ENCODE data around the gene PKIB.
"Not testable (repeated sequence)": the region's sequence is repeated elsewhere in the genome, so short reads cannot be mapped to it uniquely, and the experiment has no call there.

The PKIB gene

DNA sequence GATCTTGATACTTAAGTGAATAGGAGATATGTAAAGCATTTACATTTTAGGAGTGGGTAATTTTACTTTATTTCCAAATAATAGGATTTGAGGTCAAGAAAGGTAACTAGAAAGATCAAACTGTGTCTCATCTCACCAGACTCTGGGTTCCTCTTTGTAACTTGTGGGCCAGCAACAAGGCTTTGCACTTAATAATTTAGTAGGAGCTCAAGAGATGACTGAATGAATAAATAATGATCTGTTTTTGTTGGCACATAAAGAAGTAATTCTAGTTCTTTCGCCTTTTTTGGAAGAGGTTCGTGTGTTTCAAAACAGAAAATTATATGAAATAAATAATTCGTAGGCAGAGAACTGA is 101.9 kb downstream of the PKIB start:
- DNase-seq (ENCODE audit: low spot score) = no peak

DNA sequence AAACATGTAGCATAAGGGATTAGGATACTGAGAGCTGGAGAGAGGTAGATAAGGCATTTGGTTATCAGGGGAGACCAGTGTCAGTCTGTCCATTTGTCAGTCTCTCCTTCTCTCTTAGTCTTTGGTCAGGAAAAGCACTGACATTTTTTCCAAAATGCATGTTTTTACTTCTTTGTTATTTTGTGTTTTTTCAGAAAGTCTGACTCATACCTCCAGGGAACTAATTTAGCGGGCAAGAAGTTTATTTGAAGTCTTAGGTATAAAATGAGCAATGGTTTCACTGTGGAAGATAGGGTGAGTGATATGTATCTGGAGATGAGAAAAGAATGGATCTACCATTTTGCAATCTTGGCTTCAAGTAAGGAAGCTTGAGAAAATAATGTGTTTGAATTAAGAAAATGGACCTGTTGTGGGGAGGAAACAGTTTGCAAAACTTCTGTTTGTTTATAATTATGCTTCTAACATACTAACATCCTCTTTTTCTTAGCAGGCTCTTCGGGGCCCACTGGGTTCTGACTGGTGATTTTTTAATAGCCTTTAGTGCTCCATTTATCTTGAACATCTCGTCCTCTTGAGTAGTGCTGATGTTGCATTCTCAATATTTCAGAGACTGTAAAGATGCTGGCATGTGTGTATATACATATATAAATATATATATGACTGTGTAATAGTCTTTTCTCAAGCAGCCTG is 102.4 kb downstream of the PKIB start:
- DNase-seq (ENCODE audit: low spot score) = no peak

DNA sequence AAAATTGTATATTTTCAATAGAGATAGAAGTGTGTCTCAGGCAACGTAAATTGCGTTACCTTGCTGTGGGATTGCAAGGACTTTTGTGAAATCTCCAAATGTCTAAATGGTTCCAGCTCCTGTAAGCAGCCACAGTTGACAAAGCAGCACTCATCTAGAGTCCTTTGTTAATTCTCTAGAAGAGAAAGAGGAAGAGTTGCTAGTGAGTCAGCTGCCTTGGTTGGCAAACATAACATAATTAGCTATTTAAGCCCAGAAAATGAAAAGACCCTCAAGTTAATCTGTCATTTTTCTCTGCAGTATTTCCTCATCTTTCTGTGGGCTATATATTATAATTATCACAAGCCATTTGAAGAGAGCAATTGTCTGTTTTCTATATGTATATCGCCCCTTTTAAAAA is 102.9 kb downstream of the PKIB start:
- DNase-seq (ENCODE audit: low spot score) = no peak

DNA sequence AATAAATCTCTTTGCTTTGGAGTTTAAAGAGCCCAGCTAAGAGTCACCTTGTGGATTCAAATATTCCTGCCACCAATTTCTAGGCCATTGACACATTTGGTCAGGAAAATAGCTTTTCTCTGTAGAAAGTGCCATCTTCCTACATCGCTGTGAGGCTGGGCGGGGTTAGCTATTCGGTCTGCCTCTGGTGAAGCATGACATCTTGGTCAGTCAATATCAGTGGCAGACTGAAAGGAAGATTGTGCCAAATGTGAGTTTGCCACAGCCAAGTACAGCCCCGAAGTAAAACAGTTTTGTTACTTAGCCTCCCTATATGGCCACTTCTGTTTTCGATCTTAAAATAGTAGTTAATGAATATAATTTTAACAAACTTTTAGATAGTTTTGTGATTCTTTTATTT is 103.9 kb downstream of the PKIB start:
- no peak for DNase-seq (ENCODE audit: low spot score)

DNA sequence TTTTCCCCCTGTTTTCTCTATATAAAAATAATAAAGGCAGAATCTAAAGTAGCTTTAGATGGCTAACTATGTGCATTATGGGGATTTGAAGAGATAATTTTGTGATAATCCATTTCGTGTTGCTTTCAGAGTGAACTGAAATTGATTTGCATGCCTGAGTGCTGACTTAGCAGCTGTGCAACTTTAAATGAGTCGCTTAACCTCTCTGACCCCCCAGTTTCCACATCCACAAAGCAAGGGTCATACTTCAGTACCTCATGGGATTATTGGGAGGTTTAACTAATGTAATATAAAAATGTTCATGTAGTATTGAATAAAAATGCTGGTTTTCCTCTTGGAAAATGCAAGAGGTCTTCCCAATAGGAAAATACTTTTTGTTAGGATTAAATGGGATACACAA is 105.5 kb downstream of the PKIB start:
- no peak for DNase-seq (ENCODE audit: low spot score)

DNA sequence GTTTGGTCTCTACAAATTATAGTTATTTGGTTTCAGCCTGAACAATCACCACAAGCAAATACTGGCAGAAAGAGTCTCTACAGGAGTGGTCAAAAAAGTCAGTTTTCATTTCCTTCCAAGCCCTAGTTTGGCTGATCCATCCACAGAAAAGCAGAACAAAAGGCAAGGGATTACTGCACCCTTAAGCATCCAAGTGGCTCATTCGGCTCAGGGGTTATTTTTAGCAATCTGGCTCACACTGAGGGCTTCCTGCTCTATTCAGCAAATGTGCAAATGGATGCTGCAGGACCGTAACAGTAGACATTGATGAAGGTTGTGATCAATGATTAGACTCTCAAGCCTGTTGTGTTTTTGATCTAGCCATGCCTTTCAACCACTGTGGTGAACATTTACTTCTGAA is 107.1 kb downstream of the PKIB start:
- DNase-seq (ENCODE audit: low spot score) = no peak

DNA sequence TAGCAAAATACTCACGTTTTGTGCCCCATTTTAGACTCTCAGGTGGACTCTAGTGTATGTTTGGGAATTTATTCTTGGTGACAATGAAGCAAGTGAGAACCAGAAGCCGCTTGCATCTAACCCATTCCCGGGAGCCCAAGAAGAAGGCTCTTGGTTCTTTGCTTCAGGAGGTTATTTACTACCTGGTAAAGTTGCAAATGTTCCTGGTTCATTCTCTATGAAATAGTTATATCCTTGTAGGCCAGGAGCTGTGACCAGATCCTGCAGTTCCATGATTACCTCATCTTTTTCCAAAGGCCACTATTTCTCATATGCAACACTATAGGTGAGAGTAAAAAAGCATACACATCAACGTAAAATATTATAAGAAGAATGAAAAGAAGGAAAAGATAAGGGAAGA is 108.4 kb downstream of the PKIB start:
- no peak for DNase-seq (ENCODE audit: low spot score)

DNA sequence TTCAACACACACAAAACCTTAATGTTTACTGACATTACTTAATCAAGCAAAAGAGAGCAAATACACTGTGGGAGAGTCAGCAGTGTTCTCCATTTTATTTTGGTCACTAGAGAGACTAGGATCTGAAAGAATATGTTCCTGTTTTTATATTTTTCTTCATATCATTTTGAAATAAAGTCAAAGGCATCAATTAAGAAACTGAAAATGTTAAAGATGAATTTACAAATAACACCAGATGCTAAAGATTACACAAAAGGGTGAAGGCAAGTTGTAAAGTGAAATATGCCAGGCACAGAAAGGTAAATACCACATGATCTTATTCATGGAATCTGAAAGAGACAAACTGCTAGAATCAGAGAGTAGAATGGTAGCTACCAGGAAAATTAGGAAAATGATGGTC is 109.0 kb downstream of the PKIB start:
- DNase-seq (ENCODE audit: low spot score) = no peak

DNA sequence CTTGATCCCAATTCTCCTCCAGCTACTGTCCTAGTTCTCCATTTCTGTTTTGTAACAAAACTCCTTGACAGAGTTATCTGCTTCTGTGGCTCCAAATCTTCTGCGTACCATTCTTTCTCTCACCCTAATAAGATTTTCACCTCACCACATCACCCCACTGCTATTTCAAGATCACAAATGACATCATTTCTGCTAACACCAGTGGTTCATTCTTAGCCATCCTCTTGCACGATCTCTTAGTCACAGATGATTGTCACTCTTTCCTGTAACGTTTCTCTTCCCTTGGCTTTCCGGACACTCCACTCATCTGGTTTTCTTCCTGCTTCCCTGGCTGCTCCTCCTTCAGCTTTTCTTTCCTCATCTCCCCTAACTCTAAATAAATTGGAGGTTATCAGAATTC is 112.5 kb downstream of the PKIB start:
- DNase-seq (ENCODE audit: low spot score) = no peak

DNA sequence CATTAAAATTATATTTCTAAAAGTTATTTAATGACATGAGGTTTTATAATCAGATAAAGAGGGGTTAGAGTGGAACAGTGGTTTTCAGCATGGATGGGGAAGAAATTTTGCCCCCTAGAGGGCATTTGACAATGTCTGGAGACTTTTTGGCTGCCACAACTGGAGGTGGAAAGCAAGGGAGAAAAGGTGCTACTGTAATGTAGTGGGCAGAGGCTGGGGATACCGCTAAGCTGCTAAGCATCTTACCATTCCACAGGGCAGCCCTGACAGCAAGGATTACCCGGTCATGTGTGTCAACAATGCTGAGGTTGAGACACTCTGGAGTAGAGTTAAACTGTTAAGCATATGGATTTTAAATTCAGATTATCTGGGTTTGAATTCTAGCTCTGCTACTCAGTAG is 116.4 kb downstream of the PKIB start:
- no peak for DNase-seq (ENCODE audit: low spot score)

DNA sequence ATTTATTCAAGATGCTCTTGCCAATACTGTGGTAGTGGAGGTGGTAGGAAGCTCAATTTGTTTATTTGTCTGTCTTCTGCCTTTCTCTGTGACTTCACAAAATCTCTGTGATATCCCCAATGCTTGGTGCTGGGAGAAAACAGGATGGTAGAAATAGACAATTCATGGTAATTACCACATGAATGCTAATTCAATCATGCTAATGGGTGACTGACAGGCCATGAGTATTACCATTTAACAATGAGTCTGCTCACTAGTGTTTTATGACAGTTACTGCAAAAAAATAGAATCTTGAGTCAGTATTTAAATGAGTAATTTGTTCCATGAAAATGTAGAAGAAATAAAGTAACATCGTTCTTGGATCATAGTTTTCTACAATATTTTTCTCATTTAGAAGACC is 117.0 kb downstream of the PKIB start:
- DNase-seq (ENCODE audit: low spot score) = no peak

DNA sequence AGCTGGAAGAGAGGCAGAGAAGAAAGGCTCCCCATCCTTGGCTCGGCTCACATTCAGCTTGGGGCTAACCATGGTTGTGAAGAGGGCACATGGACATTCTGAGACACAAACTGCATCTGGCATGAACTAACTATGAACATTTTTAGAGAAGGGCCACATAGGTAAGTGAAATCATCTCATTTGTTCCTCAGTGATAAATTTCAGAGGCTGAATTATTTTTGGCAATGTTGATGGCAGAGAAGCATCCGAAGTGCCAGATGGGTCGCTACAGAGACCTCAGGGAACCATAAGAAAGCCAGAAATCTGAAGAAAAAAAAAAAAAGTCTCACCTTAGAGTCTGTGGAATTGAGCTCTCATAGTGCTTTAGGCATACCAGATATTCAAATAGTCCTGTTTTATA is 120.1 kb downstream of the PKIB start:
- no peak for DNase-seq (ENCODE audit: low spot score)

DNA sequence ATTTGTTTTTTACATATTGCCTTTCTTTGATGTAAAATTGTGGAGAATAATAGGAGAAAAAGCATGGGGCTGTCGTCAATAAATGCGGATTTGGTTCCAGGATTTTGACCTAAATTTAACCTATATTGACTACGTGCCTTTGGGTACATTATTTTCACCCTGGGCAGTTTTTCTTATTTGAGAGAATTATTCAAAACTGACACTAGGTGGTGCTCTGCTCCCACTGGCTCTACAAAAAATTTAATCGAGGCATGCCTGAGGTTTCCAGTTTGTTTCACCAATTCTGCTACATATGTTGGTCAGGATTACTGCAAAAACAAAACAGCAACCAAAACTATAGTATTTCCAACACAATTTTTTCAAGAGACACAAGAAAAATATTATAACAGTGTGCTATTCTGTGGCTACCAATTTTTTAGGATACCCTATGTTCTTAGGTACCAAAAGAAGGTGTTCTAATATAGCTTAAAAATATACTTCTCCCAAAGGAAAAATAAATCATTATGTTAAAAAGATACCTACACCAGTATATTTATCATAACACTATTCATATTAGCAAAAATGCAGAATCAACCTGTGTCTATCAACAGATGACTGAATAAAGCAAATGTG is 120.7 kb downstream of the PKIB start:
- DNase-seq (ENCODE audit: low spot score) = peak; percentile 30

DNA sequence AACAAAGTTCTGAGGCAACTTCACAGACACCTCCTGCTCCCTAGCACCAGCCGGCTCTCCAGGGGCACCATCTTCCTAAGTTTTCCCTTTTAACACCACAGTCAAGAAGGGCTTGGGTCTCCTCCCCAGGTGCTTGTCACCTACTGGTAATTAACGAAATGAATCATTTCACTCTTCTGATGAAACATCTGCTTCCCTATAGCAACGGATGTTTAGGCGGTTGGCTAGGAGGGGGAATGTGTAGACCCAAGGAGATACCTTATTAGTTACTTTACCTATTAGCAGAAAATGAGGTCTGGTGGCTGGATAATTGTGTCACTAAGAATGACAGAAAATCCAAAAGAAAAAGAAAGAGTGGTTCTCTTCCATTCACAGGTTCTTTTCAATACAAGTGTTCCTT is 123.1 kb downstream of the PKIB start:
- no peak for DNase-seq (ENCODE audit: low spot score)

DNA sequence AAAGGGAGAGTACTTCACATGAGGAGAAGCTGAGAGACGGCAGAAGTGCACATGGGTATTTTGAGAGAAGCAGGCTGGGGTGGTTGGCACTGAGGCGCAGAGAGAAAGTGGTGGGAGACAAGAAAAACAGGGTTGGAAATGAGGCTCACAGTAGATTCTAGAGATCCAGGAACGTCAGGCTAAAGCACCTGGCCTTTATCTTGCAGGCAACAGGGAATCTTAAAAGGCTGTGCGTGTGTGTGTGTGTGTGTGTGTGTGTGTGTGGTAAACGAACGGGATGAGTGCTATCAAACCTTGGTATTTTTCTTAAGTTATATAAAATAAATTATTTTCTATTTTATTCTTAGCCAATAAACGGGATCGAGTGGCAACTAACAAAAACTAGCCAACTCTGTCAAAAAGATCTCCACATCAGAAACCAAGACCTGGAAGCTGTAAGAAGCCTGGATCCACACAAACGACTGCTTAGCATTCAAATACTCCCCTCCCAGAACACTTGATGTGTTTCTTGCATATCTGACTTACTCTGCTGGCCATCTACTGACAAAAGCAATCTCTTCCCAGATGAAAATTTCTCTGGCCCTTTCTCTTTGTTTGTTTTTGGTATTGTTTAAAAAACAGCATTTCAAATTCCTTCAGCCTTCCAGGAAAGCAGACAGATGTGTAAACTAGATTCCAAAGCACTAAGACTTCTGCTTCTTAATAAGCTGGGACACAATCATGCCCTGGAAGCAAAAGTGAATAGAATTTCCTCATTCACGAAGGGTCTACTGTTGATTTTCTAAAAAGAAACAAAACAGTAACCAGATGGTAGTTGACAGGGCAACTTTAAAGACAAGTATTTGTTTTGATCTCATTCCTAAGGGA is 124.6 kb downstream of the PKIB start:
- no peak for DNase-seq (ENCODE audit: low spot score)

DNA sequence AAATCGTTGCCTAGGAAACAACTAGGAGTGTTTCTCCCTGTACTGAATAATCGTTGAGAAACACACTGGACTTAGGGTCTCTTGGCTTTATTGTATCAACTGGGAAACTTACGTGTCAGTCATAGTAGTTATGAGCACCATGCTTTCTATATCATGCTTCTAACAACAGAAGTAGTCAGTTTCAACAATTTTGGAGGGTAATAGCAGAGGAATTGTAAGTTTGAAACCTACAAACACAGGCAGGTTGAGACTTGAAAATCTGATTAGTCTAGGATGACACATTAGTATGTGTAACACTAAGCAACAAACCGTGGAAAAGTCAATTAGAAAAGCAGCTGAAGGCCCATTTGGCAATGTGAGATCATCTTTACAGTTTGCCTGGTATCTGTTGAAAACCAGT is 125.4 kb downstream of the PKIB start:
- DNase-seq (ENCODE audit: low spot score) = no peak

DNA sequence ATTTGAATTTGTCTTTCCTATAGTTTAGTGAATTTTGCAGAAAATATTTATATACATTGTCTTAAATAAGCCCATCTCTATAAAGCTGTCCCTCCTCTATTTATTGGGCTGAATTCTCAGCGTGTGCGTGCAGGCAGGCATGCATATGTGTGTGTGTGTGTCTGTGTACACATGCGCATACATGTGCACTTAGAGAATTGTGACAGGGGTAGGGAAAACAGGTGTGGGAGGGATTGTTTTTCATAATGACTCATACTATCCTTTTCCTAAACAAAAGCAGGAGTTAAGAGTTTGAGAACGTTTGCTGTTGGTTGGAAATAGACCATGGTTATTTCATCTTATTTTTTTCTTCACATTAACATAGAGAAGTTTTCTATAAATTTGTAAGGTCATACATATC is 126.0 kb downstream of the PKIB start:
- DNase-seq (ENCODE audit: low spot score) = no peak

DNA sequence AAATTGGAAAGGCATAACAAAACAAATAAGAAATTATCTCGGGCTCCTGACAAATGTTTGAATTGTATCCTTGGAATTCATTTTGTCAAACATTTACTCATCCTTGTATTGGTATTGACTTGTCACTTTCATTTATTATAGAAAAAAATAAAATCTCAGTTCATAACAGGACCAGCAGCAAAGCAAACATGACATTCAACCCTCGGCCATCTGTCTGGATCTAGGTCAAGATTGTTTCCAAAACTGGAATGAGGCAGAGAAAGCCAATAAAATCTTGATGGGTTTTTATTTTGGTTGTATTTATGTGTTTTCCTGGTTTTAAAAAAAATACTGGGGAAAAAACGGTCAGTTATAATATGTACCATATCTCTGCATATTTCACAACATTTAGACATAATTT is 126.4 kb downstream of the PKIB start:
- no peak for DNase-seq (ENCODE audit: low spot score)

DNA sequence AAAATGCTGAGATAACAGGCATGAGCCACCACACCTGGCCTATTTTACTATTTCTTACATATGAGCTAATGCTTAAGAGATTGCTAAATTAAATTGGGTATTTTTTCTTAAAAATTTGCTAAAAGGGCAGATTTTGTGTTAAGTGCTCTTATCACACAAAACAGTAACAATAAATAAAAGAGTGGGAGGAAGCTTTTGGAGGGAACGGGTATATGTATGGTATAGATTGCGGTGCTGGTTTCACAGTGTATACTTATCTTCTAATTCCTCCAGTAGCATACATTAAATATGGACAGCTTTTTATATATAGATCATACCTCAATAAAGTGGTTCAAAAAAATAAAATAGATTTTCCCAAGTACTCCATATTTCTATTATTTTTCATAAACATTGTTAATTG is 129.9 kb downstream of the PKIB start:
- DNase-seq (ENCODE audit: low spot score) = no peak

DNA sequence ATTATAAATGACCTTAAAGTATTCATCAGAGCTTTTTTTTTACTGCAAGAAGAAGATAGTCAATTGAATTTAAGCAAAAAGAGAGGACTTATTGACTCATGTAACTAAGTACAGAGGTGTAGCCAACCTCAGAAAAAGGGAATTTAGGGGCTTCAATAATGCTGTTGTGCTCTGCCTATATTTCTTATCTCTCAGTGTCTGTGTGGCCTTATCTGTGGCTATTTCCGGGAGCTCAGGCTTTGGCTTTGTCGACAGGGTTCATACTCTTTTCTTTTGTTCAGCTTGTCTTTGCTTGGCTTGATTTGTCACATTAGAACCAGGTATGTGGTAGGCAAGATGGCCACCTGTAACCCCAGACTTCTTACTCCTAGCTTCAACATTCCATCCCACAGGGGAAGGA is 130.7 kb downstream of the PKIB start:
- DNase-seq (ENCODE audit: low spot score) = no peak

DNA sequence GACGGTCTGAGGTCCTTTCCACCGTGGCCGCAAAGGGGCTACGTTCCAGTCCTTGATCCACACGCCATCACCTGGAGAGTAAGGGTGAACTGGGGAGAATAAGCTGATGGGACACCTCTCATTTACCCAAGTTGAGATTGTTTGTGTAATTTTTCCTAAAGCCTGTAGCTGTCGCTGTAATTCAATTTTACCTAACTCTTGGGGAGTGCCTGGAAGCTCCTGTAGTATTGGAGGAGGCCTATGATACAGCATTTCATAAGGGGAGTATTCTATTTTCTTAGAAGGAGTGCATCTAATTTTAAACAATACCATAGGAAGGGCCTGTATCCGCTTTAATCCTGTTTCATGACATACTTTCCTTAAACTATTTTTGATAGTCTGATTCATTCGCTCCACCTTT is 134.0 kb downstream of the PKIB start:
- DNase-seq (ENCODE audit: low spot score) = not testable (repeated sequence)

DNA sequence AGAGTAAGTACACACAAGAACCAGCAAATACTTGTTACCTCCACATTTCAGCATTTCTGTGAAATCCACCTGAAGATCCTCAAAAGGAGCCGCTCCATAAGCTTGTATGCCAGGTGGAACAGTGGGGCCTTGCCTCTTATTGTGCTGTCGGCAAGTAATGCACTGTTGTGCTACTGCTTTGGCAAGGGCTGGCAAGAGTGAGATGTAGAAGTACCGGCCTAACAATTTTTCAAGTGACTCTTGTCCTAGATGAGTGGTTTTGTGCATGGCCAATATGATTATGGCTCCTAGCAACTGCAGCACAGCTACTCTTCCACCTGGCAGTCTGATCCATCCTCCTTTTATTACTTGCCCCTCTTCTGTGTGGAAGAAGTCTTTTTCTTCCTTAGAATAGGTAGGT is 134.7 kb downstream of the PKIB start:
- DNase-seq (ENCODE audit: low spot score) = not testable (repeated sequence)

DNA sequence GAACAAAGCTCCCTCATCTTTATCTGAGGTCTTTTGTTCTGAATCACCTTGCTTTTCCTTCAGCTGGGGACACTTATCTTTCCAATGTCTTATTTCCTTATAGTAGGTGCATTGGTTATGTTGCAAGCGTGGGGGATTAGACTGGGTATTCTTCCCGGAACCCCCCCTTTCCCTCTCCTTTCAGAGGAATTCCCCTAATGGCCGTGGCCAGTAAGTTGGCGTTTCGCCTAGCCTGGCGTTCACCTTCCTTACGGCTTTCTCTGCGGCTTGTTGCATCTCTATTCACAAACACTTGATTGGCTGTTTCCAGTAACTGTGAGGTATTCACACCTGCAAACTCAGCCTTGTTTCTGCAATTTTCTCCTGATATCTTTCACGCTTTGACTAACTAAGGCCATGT is 136.5 kb downstream of the PKIB start:
- DNase-seq (ENCODE audit: low spot score) = no peak

DNA sequence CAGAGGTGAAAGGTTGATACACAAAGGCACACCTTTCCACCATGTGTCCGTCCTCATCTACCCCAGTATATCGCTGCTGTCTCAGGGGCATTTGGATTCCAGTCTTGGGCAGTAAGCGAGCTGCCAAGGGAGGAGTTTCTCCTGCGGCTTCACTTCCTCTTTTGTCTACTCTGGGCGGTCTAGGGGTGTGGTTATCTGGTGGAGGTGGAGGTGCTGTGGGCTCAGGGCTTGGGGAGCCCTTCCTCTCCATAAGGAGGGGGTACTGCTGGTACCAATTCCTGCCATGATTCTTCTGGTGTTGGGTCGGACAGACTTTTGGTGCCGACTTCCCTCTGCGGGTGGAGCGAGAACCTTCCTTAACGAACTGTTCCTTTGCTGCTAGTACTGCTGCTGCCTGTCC is 137.4 kb downstream of the PKIB start:
- DNase-seq (ENCODE audit: low spot score) = no peak
